OCI-LY1 (cell line): ENCODE measurements around the gene ASPG.

ENCODE experiments used
- H2AFZ ChIP-seq: fragments of 200-600 bp; sonication (generic), shearing (Covaris generic); 2 replicates; pipeline ENCODE4 v1.6.0; 2014; ENCODE audit warnings: antibody characterized with exemption, mild to moderate bottlenecking, low read length
- H3F3A ChIP-seq: fragments of 200-600 bp; sonication (generic), shearing (Covaris generic); 2 replicates; pipeline ENCODE4 v1.6.0; 2014; ENCODE audit warnings: mild to moderate bottlenecking, antibody characterized with exemption, low read length, moderate library complexity; ENCODE audit not compliant: insufficient read depth
- H3K27ac ChIP-seq: fragments of 200-600 bp; sonication (generic); 2 replicates; pipeline ENCODE4 v1.5.1; 2014; ENCODE audit warnings: low read length, mixed run types, mild to moderate bottlenecking, low read depth; ENCODE audit not compliant: poor library complexity, severe bottlenecking
- H3K27me3 ChIP-seq: fragments of 200-600 bp; sonication (generic); 2 replicates; pipeline ENCODE4 v1.6.0; 2014; ENCODE audit warnings: antibody characterized with exemption, mild to moderate bottlenecking, low read length, moderate library complexity; ENCODE audit not compliant: insufficient read depth
- H3K36me3 ChIP-seq: fragments of 200-600 bp; sonication (generic); 2 replicates; pipeline ENCODE4 v1.6.1; 2014; ENCODE audit warnings: mild to moderate bottlenecking, antibody characterized with exemption, low read length, moderate library complexity, mixed read lengths; ENCODE audit not compliant: insufficient read depth
- H3K4me1 ChIP-seq: fragments of 200-600 bp; sonication (generic); 2 replicates; pipeline ENCODE4 v1.5.1; 2014; ENCODE audit warnings: mild to moderate bottlenecking, low read length, moderate library complexity; ENCODE audit not compliant: insufficient read depth, severe bottlenecking
- H3K4me2 ChIP-seq: fragments of 200-600 bp; sonication (generic), shearing (Covaris generic); 2 replicates; pipeline ENCODE4 v1.6.1; 2014; ENCODE audit warnings: low read length
- H3K4me3 ChIP-seq: fragments of 200-600 bp; sonication (generic); 2 replicates; pipeline ENCODE4 v1.5.1; 2014; ENCODE audit warnings: low read length, low read depth, mild to moderate bottlenecking, mixed read lengths; ENCODE audit not compliant: poor library complexity, severe bottlenecking
- H3K79me2 ChIP-seq: fragments of 200-600 bp; shearing (Covaris generic); 2 replicates; pipeline ENCODE4 v1.6.1; 2016; ENCODE audit warnings: mixed run types, low read length, mixed read lengths; ENCODE audit not compliant: insufficient read depth
- H3K9ac ChIP-seq: fragments of 200-600 bp; sonication (generic), shearing (Covaris generic); 2 replicates; pipeline ENCODE4 v1.6.1; 2014; ENCODE audit warnings: mild to moderate bottlenecking, low read length, mixed read lengths
- H3K9me2 ChIP-seq: fragments of 200-600 bp; sonication (generic), shearing (Covaris generic); 2 replicates; pipeline ENCODE4 v1.6.1; 2014; ENCODE audit warnings: low read depth, mild to moderate bottlenecking, low read length, mixed read lengths
- H3K9me3 ChIP-seq: fragments of 200-600 bp; shearing (Covaris generic); 2 replicates; pipeline ENCODE4 v1.6.1; 2014; ENCODE audit warnings: low read length, mixed read lengths
- H4K20me1 ChIP-seq: fragments of 200-600 bp; sonication (generic), shearing (Covaris generic); 2 replicates; pipeline ENCODE4 v1.6.0; 2016; ENCODE audit warnings: mild to moderate bottlenecking, low read length; ENCODE audit not compliant: insufficient read depth
- EZH2 ChIP-seq: fragments of 200-600 bp; sonication (generic), shearing (Covaris generic); IDR thresholded peaks from 2 replicates; pipeline ENCODE4 v1.8.0; 2017; ENCODE audit warnings: borderline replicate concordance, mixed run types, mild to moderate bottlenecking, antibody characterized with exemption, low read length, moderate library complexity, mixed read lengths
- TF ChIP-seq, protein P1 (sequence below): fragments of 200-600 bp; sonication (generic), shearing (Covaris generic); IDR thresholded peaks from 2 replicates; pipeline ENCODE4 v1.5.1; 2017; ENCODE audit warnings: mild to moderate bottlenecking, antibody characterized with exemption, low read length, moderate library complexity, mixed read lengths

The ASPG gene

DNA sequence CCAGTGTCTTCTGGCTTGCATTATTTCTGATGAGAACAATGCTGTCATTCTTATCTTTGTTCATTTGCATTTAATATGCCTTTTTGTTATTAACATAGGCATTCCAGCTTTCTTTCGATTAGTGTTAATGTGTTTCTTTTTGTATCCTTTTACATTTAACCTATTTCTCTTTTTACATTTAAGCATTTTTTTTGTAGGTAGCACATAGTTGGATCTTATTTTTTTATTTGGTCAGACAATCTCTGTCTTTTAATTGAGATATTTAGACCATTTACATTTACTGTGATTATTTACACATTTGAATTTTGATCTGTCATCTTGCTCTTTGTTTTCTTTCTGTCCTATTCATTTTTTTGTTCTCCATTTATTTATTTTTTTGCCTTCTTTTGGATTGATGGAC lies 38.4 kb downstream of the ASPG start:
- no peaks in the 10 kb centered on the region for H3K4me1 ChIP-seq
- no peaks in the 10 kb centered on the region for H3K79me2 ChIP-seq
- no peak overlapping the region for H3K4me2 ChIP-seq
- H3K27me3 ChIP-seq: no peaks in the 10 kb centered on the region; the same call in 1 of the 2 replicates
- no peaks in the 10 kb centered on the region for H3K36me3 ChIP-seq
- no peaks in the 10 kb centered on the region for H3F3A ChIP-seq
- TF ChIP-seq, protein P1, sequence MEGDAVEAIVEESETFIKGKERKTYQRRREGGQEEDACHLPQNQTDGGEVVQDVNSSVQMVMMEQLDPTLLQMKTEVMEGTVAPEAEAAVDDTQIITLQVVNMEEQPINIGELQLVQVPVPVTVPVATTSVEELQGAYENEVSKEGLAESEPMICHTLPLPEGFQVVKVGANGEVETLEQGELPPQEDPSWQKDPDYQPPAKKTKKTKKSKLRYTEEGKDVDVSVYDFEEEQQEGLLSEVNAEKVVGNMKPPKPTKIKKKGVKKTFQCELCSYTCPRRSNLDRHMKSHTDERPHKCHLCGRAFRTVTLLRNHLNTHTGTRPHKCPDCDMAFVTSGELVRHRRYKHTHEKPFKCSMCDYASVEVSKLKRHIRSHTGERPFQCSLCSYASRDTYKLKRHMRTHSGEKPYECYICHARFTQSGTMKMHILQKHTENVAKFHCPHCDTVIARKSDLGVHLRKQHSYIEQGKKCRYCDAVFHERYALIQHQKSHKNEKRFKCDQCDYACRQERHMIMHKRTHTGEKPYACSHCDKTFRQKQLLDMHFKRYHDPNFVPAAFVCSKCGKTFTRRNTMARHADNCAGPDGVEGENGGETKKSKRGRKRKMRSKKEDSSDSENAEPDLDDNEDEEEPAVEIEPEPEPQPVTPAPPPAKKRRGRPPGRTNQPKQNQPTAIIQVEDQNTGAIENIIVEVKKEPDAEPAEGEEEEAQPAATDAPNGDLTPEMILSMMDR: no peak
- no peak for TF ChIP-seq EZH2
- no peak overlapping the region for H2AFZ ChIP-seq
- H3K9me3 ChIP-seq: peaks cover 18% of the 10 kb centered on the region; the same call in 1 of the 2 replicates
- H3K27ac ChIP-seq: no peak overlapping the region
- H3K9ac ChIP-seq: no peak overlapping the region
- H4K20me1 ChIP-seq: no peaks in the 10 kb centered on the region
- H3K9me2 ChIP-seq: no peaks in the 10 kb centered on the region
- no peak overlapping the region for H3K4me3 ChIP-seq

DNA sequence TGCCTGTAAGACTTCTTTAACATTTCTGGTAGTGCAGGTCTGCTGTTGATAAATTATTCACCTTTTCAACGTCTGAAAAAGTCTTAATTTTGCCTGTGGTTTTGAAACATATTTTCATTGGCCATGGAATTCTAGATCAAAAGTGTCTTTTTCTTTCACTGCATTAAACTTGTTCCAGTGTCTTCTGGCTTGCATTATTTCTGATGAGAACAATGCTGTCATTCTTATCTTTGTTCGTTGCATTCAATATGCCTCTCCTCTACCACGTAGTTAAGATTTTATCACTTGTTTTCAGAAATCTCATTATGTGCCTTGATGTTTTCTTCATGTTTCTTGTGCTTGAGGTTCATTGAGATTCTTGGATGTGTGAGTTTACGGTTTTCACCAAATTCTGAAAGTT lies 39.5 kb downstream of the ASPG start:
- Histone ChIP-seq H3K4me3 (no peak overlapping the region), H3K4me2 (no peak overlapping the region), H3K79me2 (no peaks in the 10 kb centered on the region), H3K36me3 (no peaks in the 10 kb centered on the region), H3K9ac (no peak overlapping the region), H4K20me1 (no peaks in the 10 kb centered on the region), H3K9me3 (peaks cover 26% of the 10 kb centered on the region), H3K9me2 (no peaks in the 10 kb centered on the region), H3K27ac (no peak overlapping the region), H3K4me1 (no peaks in the 10 kb centered on the region), H2AFZ (no peak overlapping the region), H3K27me3 (no peaks in the 10 kb centered on the region; the same call in 1 of the 2 replicates), H3F3A (no peaks in the 10 kb centered on the region)
- no peak for TF ChIP-seq EZH2
- TF ChIP-seq, protein P1: no peak

DNA sequence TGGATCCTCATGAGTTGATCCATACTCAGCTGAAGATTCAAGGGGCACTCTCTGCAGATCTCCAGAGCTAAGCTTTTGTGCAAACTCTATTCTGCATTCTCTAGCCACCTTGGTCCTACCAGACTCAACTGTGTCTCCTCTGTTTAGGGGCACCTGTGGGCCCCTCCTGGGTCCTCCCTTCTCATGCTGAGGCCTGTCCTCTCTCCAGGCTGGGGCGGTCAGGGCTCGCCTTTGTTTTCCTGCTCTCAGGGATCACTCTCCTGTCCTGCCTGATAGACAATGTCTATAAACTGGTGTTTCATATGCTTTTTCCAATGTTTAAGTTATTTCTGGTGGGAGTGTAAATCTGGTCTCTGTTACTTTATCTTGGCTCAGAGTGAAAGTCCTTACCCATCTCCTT lies 41.3 kb downstream of the ASPG start:
- Histone ChIP-seq H3K4me3 (no peak overlapping the region), H3K27ac (no peak overlapping the region), H3K9ac (no peak overlapping the region), H3K36me3 (no peaks in the 10 kb centered on the region), H3F3A (no peaks in the 10 kb centered on the region), H3K9me2 (no peaks in the 10 kb centered on the region), H3K27me3 (no peaks in the 10 kb centered on the region), H3K4me2 (no peak overlapping the region), H3K4me1 (no peaks in the 10 kb centered on the region), H4K20me1 (no peaks in the 10 kb centered on the region), H3K79me2 (no peaks in the 10 kb centered on the region), H2AFZ (no peak overlapping the region), H3K9me3 (peaks cover 26% of the 10 kb centered on the region)
- TF ChIP-seq, protein P1: no peak
- no peak for TF ChIP-seq EZH2
